PC-9 (cell line): ENCODE data around the gene NTNG1.

Experiments used
- CTCF ChIP-seq: fragments of 200-600 bp; sonication (generic); conservative IDR thresholded peaks from 2 replicates; pipeline ENCODE4 v1.6.1; 2017; ENCODE audit warnings: mixed run types, antibody characterized with exemption, mild to moderate bottlenecking, moderate library complexity
- EZH2 ChIP-seq: fragments of 200-600 bp; sonication (generic); IDR thresholded peaks from 2 replicates; pipeline ENCODE4 v1.8.0; 2017; ENCODE audit warnings: antibody characterized with exemption, low read depth

DNA sequence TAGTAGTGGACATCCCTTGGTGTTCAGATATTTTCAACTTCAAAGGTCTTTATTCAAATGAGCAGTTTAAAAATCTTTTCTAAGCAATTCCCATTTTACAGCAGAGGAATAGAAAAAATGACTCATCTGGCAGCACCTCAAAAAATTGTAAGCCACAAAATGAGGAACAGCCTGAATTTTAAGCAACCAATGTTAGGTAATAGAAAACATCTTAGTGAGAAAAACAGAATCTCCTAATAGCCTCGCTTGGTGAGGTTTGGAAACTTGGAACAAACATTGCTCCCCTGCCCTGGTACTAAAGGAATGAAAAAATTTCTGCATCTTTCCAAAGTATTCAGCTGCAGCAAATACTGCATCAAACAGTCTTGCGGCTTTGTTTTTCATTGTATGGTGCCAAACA is 264.4 kb downstream of the NTNG1 start:
- TF ChIP-seq CTCF: no peak
- TF ChIP-seq EZH2: no peak
